Mucosa of rectum (tissue), 2 donors: ENCODE measurements around the gene ELOVL5.
"Not testable (repeated sequence)": the region's sequence is repeated elsewhere in the genome, so short reads cannot be mapped to it uniquely, and the experiment has no call there.

Experiments used
- H3K27ac ChIP-seq, 2 donors: one replicate each; pipeline ENCODE4 v1.7.0; 2013; ENCODE audit warnings: inconsistent platforms in 2 of 2, low read depth in 2 of 2, low read length in 2 of 2
- H3K27me3 ChIP-seq, 2 donors: one replicate each; pipeline ENCODE4 v1.7.0; 2013; ENCODE audit warnings: low read length in 2 of 2; ENCODE audit not compliant: control insufficient read depth in 2 of 2, insufficient read depth in 2 of 2
- H3K36me3 ChIP-seq, 2 donors: one replicate each; pipeline ENCODE4 v1.7.0; 2013; ENCODE audit warnings: low read length in 2 of 2; ENCODE audit not compliant: control insufficient read depth in 2 of 2, insufficient read depth in 2 of 2
- H3K4me1 ChIP-seq, 2 donors: one replicate each; pipeline ENCODE4 v1.7.0; 2013; ENCODE audit warnings: low read length in 2 of 2, mild to moderate bottlenecking in 1 of 2; ENCODE audit not compliant: control insufficient read depth in 2 of 2, insufficient read depth in 2 of 2
- H3K4me3 ChIP-seq, 2 donors: one replicate each; pipeline ENCODE4 v1.7.0; 2013; ENCODE audit warnings: low read length in 2 of 2
- H3K9ac ChIP-seq, 2 donors: one replicate each; pipeline ENCODE4 v1.7.0; 2013; ENCODE audit warnings: low read length in 2 of 2, low read depth in 1 of 2, mild to moderate bottlenecking in 1 of 2
- H3K9me3 ChIP-seq, 2 donors: one replicate each; pipeline ENCODE4 v1.7.0; 2013; ENCODE audit warnings: low read length in 2 of 2; ENCODE audit not compliant: control insufficient read depth in 2 of 2
- donor health status: healthy.
- donor health status: Normal muscosa, but diverticular disease.

The ELOVL5 gene

DNA sequence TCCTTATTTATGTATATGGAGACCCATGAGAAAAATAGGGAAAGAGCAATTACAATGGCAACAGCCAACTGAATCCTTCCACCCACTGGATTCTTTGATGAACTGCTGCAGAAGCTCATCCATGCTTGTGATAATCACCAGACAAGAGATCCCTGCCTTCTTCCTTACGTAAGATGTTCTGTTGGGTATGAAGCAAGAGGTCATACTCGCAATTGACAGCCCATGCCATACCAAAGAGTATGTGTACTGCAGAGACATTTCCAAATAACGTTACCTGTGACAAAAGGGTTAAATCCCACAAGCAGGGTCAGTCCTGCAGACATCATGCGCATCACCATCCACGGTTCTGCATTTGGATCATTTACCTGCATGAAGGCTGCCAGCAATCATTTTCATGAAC lies 27.8 kb downstream of the ELOVL5 start:
- H3K4me3 ChIP-seq: no peak overlapping the region
- H3K4me1 ChIP-seq: no peaks in the 10 kb centered on the region
- H3K36me3 ChIP-seq: no peaks in the 10 kb centered on the region
- no peak overlapping the region for H3K27ac ChIP-seq
- no peaks in the 10 kb centered on the region for H3K9me3 ChIP-seq
- no peak overlapping the region for H3K9ac ChIP-seq
- H3K27me3 ChIP-seq: no peaks in the 10 kb centered on the region

GRCh38 chr6:53318429-53318828 lies 30.3 kb downstream of the ELOVL5 start:
- H3K4me1 ChIP-seq: no peaks in the 10 kb centered on the region

DNA sequence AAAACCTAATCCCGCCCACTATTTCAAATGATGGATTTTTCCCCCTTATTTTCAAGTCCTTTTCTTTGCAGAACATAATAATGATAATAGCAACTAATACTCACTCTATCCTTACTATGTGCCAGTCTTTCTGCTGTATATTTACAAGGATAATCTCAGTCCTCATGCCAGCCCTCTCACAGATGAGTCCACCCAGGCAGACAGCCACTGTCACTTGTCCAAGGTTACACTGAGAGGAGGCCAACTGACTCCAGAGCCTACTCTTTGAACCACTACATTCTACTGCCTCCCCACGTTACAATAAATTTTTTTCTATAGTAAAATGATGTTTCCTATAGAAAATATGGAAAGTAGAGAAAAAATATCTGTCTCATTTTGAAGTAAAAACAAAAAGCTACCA lies 30.9 kb downstream of the ELOVL5 start:
- no peaks in the 10 kb centered on the region for H3K4me1 ChIP-seq
- no peak overlapping the region for H3K9ac ChIP-seq
- H3K36me3 ChIP-seq: no peaks in the 10 kb centered on the region
- no peak overlapping the region for H3K4me3 ChIP-seq
- H3K27ac ChIP-seq: no peak overlapping the region
- H3K9me3 ChIP-seq: no peaks in the 10 kb centered on the region
- H3K27me3 ChIP-seq: no peaks in the 10 kb centered on the region

More at GRCh38 chr6:53318429-53318828, 30.3 kb downstream of the ELOVL5 start:
- Histone ChIP-seq H3K4me3 (no peak overlapping the region), H3K27me3 (no peaks in the 10 kb centered on the region), H3K27ac (no peak overlapping the region), H3K9me3 (no peaks in the 10 kb centered on the region), H3K36me3 (no peaks in the 10 kb centered on the region), H3K9ac (no peak overlapping the region)

GRCh38 chr6:53317299-53317698 lies 31.5 kb downstream of the ELOVL5 start:
- not testable (repeated sequence) for H3K36me3 ChIP-seq, H3K4me1 ChIP-seq, H3K9ac ChIP-seq, H3K9me3 ChIP-seq, H3K27ac ChIP-seq, H3K27me3 ChIP-seq, H3K4me3 ChIP-seq

DNA sequence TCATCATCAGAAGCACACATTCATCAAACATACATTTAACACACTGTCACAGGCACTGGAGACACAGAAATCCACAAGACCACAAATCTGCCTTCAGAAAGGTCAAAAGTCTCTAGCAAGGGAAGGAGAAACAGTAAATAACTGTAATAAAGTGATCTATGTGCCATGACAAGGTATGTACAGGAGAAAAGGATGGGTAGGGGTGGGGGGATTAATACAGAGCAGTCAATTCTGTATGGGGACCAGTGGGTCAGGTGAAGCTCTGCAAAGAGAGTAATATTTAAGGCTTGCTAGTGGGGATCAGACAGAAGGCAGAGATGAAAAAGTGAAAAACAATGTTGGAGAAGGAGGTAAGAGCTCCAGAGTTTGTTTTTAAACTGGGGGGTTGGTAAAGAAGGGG lies 32.6 kb downstream of the ELOVL5 start:
- no peaks in the 10 kb centered on the region for H3K4me1 ChIP-seq
- H3K27ac ChIP-seq: no peak overlapping the region
- no peak overlapping the region for H3K9ac ChIP-seq
- no peak overlapping the region for H3K4me3 ChIP-seq
- no peaks in the 10 kb centered on the region for H3K36me3 ChIP-seq
- no peaks in the 10 kb centered on the region for H3K27me3 ChIP-seq
- no peaks in the 10 kb centered on the region for H3K9me3 ChIP-seq

DNA sequence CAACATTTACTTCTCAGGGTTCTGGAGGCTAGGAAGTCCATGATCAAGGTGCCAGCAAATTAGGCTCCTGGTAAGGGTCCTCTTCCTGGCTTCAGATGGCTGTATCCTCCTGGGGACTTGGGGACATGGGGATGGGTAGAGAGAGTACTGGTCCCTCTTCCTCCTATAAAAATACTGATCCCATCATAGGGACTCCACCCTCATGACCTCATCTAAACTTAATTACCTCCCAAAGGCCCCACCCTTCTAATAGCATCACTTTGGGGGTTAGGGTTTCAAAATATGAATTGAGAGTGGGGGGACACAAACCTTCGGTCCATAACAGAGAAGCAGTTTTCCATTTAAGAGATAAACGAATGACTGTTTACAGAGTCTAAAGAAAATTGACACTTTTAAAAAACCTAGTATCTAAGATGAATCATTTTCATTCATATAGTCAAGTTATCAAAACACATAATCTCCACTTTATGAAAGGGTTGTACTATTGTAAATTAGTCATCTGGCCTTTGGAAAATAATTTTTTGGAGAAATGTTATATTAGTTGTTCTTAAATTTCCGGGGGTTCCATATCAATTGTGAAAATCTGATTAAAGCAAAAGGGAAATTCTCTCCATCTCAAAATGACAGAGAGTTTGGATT lies 33.5 kb downstream of the ELOVL5 start:
- no peak overlapping the region for H3K4me3 ChIP-seq
- no peaks in the 10 kb centered on the region for H3K27me3 ChIP-seq
- H3K4me1 ChIP-seq: no peaks in the 10 kb centered on the region
- no peaks in the 10 kb centered on the region for H3K9me3 ChIP-seq
- H3K27ac ChIP-seq: no peak overlapping the region
- no peak overlapping the region for H3K9ac ChIP-seq
- H3K36me3 ChIP-seq: no peaks in the 10 kb centered on the region

GRCh38 chr6:53313784-53314400 lies 34.9 kb downstream of the ELOVL5 start:
- Histone ChIP-seq H3K9ac (no peak overlapping the region), H3K9me3 (no peaks in the 10 kb centered on the region), H3K4me3 (no peak overlapping the region), H3K27me3 (no peaks in the 10 kb centered on the region), H3K36me3 (no peaks in the 10 kb centered on the region), H3K27ac (no peak overlapping the region), H3K4me1 (no peaks in the 10 kb centered on the region)

GRCh38 chr6:53312355-53312754 lies 36.4 kb downstream of the ELOVL5 start:
- no peaks in the 10 kb centered on the region for H3K4me1 ChIP-seq
- no peak overlapping the region for H3K27ac ChIP-seq
- H3K9me3 ChIP-seq: no peaks in the 10 kb centered on the region
- H3K27me3 ChIP-seq: no peaks in the 10 kb centered on the region
- H3K36me3 ChIP-seq: no peaks in the 10 kb centered on the region
- no peak overlapping the region for H3K4me3 ChIP-seq
- H3K9ac ChIP-seq: no peak overlapping the region

DNA sequence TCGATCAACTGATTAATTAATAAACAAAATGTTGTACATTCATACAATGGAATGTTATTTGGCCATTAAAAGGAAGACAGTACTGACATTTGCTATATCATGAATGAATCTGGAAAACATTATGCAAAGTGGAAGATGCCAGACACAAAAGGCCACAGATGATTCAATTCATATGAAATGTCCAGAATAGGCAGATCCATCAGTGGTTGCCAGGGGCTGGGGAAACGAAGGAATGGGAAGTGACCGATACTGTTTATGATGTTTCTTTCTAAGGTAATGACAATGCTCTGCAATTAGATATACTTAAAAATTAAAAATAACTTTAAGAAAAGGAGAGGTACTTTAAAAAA lies 37.2 kb downstream of the ELOVL5 start:
- H3K4me3 ChIP-seq: no peak overlapping the region
- H3K27ac ChIP-seq: no peak overlapping the region
- no peaks in the 10 kb centered on the region for H3K4me1 ChIP-seq
- no peaks in the 10 kb centered on the region for H3K36me3 ChIP-seq
- H3K9me3 ChIP-seq: no peaks in the 10 kb centered on the region
- H3K9ac ChIP-seq: no peak overlapping the region
- H3K27me3 ChIP-seq: no peaks in the 10 kb centered on the region

DNA sequence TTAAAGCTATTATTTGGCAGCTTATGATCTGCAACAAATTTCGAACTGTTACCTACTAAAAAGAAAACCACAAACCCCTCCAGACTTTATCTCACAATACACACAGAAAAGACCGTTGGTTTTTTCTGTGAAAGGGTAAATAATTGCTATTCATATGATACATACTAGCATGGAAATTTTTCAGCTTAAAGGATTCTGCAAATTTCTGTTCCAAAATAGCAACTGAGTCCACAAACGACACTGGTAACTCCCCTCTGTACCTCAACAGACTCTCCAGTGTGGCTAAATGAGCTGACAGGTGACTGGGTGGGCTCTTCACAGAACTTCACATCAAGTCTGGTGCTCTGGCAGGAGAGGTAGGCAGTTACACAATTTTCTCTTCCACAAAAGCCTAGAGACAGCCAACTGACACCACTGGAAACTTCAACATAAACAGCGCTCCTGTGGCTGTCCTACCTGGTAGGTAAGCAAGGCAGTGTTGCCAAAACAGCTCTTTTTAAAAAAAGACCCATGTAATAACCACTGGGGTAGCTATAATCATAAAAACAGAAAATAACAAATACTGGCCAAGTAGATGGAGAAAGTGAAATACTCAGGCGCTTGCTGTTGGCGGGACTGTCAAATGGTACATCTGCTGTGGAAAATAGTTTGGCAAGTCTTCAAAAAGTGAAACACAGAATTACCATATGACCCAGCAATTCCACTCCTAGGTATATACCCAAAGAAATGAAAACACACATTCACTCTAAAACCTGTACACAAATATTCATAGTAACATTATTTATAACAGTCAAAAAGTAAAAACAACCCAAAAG lies 37.8 kb downstream of the ELOVL5 start:
- Histone ChIP-seq H3K4me3 (no peak overlapping the region), H3K27me3 (no peaks in the 10 kb centered on the region), H3K9ac (no peak overlapping the region), H3K9me3 (no peaks in the 10 kb centered on the region), H3K27ac (no peak overlapping the region), H3K4me1 (no peaks in the 10 kb centered on the region), H3K36me3 (no peaks in the 10 kb centered on the region)
